Measurements from ENCODE around the gene MLC1.

The MLC1 gene

DNA sequence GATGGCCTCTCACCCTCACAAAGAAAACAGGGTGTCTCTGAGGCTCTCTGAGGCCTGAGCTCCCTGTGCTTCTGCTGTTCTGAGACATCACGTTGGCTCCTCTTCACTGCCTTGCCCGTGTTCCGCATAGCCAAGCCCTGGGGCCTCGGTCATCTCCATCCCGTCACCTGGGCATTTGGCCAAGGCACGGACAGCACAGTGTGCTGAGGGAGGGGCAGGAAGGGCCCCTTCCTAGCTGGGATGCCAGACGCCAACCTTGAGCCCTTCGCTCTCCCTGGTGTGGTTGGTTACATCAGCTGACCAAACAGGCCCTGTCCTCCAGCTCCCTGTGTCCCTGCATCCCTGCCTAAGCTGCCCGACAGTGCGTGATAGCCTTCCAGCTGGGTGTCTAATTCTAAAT is 30.5 kb upstream of the MLC1 start:
- DNase-seq (ENCODE audit: low read depth, low spot score) = no peak
- no peak overlapping the region for H3K4me3 ChIP-seq (ENCODE audit: low read depth, low read length)
- TF ChIP-seq, protein P1, sequence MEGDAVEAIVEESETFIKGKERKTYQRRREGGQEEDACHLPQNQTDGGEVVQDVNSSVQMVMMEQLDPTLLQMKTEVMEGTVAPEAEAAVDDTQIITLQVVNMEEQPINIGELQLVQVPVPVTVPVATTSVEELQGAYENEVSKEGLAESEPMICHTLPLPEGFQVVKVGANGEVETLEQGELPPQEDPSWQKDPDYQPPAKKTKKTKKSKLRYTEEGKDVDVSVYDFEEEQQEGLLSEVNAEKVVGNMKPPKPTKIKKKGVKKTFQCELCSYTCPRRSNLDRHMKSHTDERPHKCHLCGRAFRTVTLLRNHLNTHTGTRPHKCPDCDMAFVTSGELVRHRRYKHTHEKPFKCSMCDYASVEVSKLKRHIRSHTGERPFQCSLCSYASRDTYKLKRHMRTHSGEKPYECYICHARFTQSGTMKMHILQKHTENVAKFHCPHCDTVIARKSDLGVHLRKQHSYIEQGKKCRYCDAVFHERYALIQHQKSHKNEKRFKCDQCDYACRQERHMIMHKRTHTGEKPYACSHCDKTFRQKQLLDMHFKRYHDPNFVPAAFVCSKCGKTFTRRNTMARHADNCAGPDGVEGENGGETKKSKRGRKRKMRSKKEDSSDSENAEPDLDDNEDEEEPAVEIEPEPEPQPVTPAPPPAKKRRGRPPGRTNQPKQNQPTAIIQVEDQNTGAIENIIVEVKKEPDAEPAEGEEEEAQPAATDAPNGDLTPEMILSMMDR (IDR thresholded peaks at IDR 0.05; ENCODE audit: low read depth, low read length) = no peak
- in situ Hi-C loops (cut with HindIII; ENCODE audit: low sequenced_read_pairs) = no loop called here

DNA sequence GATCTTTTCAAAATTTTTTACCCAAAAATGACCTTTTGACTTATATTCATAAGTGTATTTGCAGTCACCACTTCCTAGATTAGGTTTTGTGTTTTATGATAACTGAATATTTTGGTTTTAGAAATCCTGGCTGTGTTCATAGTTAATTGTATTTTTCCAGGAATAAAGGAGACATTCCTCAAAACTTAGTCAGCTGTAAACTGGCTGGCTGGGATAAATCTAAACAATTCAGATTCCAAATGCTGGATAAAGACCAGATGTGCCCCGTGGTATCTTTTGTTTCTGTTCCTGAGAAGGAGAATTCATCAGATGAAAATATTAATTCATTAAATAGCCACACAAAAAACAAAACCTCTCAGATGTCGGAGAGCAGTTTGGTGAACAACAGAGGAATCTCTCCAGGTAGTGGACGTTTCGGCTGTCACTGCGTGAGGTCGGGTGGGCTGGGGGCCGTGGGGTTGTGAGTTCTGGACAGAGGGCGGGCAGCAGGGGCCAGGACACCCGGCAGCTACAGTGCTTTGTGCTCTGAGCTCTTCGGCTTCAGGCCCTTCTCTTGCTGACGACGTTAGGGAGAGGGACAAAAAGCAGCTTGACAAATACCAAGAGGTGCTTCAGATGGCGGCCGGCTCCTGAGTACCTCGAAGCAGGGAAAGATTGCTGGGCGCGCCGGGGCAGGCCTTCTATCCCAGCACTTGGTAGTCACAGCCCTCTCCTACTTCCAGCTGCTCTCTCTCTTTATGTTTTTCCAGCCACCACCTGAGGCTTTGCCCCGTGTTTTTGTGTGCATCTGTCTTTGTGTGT is 29.2 kb upstream of the MLC1 start:
- in situ Hi-C loops (cut with HindIII; ENCODE audit: low sequenced_read_pairs) = no loop called here
- peak; percentile 75 for DNase-seq (ENCODE audit: low read depth, low spot score)
- peak overlapping the region; percentile 1 for H3K4me3 ChIP-seq (ENCODE audit: low read depth, low read length)
- TF ChIP-seq, protein P1 (IDR thresholded peaks at IDR 0.05; ENCODE audit: low read depth, low read length) = no peak

DNA sequence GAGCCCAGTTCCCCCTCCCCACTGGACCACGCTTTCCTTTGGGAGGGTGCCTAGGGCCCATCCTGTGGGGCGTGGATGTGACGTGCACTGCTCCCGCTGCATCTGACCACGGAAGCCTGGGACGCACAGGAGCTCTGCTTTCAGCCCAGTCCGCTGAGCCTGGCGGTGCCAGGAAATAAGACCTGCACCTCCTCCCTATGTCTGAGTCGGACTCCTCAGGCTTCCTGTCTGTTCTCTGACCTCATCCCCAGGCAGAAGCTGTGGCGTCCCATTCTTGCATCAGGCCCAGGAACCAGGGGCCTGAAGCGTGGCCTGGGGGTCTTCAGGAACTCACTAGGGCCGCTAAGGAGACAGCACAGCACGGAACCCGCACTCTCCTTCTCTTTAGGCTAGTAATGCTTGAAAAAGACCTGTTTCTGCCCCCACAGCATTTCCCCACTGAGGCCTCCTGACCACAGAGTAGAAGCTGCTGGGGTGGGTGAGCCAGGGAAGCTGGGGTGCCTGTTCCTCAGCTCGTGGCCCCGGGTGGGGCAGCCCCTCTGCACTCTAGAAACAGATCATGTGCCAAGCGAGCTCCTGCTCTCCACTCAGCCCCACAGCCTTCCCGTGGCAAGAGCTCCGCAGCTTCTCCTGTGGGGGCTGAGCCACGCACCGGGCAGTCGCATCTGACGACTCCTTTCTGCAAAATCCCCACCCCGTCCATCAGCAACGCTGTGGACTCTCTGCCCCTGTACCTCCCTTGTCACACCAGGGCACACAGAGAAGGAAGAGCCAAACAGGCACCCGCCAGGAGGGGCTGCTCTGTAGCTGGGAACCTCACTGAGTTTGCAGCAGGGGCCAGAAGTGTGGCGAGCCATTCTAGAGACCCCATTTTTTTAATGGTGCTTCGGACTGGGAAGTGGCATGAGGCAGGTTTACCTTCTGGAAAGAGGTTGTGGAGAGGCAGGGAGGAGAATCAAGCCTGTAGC is 27.2 kb upstream of the MLC1 start:
- no peak overlapping the region for H3K4me3 ChIP-seq (ENCODE audit: low read depth, low read length)
- in situ Hi-C loops (cut with HindIII; ENCODE audit: low sequenced_read_pairs) = no loop called here
- TF ChIP-seq, protein P1 (IDR thresholded peaks at IDR 0.05; ENCODE audit: low read depth, low read length) = no peak
- peak; percentile 77 for DNase-seq (ENCODE audit: low read depth, low spot score)

DNA sequence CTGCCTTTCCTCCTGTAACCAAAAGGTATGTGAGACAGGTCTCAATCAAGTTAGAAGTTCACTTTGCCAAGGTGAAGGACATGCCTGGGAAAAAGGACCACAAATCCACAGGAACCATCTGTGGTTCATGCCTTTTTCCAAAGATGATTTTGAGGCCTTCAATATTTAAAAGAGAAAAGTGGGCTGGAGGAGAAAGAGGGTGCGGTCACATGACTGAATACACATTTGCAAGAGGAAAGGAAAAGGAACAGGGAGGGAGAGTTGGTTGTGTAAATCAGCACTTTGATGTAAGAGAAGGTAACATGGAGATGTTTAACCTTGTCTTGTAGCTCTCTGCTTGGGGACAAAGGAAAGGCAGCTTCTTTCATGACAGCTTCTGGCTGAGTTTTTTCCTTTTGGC is 25.8 kb upstream of the MLC1 start:
- in situ Hi-C loops (cut with HindIII; ENCODE audit: low sequenced_read_pairs) = no loop called here
- no peak for DNase-seq (ENCODE audit: low read depth, low spot score)
- H3K4me3 ChIP-seq (ENCODE audit: low read depth, low read length) = no peak overlapping the region
- TF ChIP-seq, protein P1 (IDR thresholded peaks at IDR 0.05; ENCODE audit: low read depth, low read length) = no peak

DNA sequence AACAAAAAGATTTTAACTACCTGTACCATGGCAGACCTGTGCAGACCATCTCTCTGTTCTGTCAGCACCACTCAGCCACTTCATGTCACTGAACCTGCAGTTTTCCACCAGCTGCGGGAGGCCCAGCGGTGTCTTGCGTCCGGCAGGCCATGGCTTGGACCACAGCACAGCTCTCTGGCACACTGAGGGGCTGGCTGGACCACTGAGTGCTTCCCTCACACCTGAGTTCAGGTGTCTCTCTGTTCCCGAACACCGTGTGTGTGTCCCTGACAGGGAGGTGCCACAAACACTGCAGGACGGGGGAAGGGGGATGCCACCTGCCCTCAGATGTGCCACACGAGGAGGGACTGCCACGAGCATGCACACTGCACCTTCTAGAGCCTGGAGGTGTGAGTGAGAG is 22.3 kb upstream of the MLC1 start:
- TF ChIP-seq, protein P1 (IDR thresholded peaks at IDR 0.05; ENCODE audit: low read depth, low read length) = no peak
- no peak overlapping the region for H3K4me3 ChIP-seq (ENCODE audit: low read depth, low read length)
- DNase-seq (ENCODE audit: low read depth, low spot score) = no peak
- in situ Hi-C loops (cut with HindIII; ENCODE audit: low sequenced_read_pairs) = no loop called here

DNA sequence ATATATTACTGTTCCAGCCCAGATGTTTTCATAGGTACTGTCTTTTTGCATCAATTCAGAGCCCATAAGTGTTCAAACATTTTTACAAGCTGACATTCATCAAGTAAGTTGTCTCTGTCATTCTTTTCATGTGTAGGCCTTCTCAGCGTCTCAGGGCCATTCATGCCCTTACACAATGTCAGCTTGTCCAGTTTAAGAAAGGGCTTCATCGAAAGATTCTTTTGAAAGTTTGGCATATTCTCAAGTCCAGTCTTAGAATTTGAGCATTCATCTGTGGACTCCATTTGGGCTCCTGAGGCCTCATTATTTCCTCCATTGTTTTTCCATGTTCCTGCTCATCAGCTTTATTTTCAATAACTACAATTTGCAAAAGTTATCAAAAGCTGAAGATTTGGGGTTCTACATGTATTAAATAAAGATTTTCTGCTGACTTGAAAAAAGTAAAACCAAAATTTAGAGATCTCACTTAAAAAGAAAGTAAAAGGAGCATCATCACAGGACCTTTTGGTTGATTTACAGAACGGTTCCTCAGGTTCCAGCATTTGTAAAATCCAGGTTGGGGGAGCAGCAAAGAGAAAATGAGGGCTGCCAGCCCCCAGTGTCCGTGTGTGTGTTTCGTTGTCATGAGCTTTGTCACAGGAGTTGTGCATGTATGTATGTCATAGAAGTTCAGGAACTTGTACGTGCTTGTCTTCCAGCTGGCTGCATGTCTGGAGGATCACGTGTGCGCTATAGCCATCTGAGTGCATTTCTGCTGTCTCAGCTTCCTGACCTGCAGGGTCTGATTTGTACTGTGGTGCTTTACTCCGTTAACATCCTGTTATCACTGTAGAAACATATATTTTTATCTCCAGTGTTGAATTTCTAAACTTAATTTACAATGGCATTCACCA is 20.2 kb upstream of the MLC1 start:
- in situ Hi-C loops (cut with HindIII; ENCODE audit: low sequenced_read_pairs) = no loop called here
- TF ChIP-seq, protein P1 (IDR thresholded peaks at IDR 0.05; ENCODE audit: low read depth, low read length) = no peak
- no peak overlapping the region for H3K4me3 ChIP-seq (ENCODE audit: low read depth, low read length)
- DNase-seq (ENCODE audit: low read depth, low spot score) = no peak
